ENCODE measurements around the gene ADCY7.
"Not testable (repeated sequence)": the region's sequence is repeated elsewhere in the genome, so short reads cannot be mapped to it uniquely, and the experiment has no call there.

The ADCY7 gene

DNA sequence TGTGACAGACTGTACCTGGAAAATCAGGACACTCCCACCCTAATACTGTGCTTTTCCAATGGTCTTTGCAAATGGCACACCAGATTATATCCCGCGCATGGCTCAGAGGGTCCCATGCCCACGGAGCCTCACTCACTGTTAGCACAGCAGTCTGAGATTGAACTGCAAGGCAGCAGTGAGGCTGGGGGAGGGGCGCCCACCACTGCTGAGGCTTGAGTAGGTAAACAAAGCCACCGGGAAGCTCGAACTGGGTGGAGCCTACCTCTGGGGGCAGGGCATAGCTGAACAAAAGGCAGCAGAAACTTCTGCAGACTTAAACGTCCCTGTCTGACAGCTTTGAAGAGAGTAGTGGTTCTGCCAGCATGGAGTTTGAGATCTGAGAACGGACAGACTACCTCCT lies 77.2 kb downstream of the ADCY7 start:
- DNase-seq: not testable (repeated sequence)

DNA sequence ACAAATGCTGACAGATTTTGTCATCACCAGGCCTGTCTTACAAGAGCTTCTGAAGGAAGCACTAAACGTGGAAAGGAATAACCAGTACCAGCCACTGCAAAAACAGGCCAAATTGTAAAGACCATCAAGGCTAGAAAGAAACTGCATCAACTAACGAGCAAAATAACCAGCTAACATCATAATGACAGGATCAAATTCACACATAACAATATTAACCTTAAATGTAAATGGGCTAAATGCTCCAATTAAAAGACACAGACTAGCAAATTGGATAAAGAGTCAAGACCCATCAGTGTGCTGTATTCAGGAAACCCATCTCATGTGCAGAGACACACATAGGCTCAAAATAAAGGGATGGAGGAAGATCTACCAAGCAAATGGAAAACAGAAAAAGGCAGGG lies 78.9 kb downstream of the ADCY7 start:
- not testable (repeated sequence) for DNase-seq

DNA sequence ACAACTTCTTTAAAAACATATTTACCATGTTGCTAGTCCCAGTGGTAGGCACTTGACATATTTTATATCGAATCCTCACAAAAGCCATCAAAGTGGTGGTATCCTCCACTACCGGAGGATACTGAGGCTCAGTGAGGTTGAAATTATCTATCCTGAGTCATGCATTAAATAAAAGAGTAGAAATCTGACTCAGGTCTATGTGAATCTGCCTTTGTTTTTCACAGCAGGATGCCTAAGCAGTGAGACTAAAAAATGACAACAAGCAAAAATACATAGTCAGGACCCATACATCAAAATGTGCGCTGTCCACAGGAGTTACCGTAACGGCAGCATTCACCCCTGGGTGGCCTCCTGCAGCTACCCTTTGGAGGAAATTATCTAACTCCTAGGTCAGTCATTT lies 84.8 kb downstream of the ADCY7 start:
- DNase-seq: no peak

DNA sequence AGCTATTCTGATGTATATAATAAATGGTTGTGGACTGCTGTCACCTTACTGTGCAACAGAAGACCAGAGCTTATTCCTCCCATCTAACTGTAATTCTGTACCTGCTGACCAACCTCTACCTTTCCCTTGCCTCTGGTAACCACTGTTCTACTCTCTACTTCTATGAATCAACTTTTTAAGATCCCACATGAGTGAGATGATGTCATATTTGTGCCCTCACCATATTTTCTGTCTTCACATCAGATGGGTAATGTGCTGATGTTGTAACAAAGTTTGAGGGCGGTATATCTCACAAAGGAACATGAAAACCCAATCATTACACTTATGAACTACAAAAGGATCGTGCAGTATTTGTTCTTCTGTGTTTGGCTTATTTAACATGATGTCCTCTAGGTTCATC lies 85.6 kb downstream of the ADCY7 start:
- no peak for DNase-seq

DNA sequence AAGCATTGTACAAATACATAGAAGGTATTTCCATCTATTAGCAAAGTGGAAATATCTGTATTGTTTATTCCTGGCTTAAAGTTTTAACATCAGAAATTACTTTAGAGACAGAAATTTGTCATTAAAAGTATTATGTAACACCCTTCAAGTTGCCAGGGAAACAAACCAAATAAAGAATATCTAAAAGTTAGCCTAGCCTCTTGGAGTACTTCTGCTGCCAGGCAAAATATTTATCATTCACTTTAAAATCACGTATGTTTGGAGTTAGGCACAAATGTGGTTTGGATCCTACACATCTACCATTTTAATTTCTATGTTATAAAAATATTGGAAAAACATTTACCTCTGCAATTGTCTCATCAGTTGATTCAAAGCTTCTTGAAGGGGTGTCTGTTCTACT lies 87.7 kb downstream of the ADCY7 start:
- no peak for DNase-seq

DNA sequence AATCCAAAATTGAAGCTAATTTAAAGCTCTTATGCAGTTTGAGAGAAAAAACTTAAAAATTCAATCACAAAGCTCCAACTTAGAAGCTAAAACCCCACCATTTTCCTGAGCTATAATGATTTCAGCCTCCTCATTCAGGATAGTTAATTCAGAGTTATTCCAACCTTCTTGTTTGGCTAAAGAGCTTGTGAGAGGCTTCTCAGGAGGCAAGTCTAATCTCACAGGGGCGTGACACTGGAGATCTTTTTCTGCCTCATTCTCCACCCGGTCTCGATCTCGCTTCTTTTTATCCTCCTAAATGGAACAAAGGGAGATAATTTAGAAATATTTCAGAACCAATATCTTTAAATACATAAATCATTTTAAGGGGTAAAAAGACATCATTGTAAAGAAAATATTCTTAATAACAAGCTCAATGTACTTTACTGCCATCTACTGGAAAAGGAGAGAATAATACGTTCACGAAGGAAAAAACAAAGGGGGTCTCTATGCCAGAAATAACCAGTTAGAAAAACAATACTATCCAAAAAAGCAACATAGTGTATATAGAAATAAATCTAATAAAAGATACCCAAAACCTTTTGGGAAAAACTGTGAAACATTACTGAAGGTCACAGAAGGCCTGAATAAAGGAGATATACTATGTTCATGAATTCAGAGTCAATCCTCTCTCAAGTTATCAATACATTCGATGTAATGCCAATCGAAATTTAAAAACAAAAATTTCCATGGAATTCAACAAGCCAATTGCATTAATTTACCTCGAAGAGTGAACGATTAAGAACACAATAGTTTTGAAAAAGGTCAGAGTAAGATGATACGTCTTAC lies 88.5 kb downstream of the ADCY7 start:
- DNase-seq: no peak

DNA sequence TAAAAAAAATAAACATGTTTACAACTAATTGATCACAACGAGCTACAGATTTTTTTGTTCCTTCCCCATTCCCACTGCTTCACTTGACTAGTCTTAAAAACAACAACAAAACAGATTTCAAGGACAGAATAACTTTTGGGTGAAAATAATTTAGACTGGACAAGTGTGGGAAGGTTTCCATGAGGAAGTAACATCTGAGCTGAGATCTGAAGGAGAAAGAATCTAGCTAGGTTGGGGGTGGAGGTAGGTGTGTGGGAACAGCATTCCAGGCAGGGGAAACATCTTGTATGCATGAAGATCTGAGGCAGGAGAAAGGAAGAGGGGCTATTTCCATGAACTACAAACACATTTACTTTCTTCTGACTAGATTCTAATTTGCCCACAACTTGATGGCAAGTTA lies 93.3 kb downstream of the ADCY7 start:
- DNase-seq: no peak

DNA sequence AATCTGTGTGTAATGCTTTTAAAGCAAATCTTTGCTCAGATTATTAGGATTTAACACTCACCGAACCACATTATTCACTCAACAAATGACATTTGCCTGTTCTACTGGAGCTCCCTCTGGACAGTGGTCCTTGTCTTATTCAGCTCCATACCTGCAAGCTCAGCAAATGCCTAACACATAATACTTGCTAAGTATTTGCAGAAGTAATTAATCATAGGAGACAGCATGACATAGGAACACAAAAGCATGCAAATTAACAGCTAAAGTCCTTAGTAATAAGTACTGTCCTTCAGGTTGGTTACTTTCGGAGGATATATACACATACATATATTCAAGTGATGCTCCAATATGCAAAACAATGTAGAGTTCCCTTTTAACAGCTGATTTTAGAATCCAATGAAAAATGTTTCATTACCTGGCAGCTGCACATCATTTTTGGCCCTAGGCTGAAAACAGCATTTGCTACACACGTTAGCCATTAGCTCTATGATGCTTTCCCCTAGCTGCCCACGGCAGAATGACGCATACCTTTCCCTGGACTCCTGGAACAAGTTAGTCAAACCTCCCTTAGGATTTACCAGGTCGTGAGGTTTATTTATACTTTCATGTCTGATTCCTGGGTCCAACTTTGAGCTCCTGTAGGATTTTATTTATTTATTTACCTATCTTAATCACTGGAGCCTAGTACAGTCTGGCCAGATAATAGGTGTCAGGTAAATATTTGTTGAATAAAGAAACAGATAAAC lies 93.9 kb downstream of the ADCY7 start:
- no peak for DNase-seq

DNA sequence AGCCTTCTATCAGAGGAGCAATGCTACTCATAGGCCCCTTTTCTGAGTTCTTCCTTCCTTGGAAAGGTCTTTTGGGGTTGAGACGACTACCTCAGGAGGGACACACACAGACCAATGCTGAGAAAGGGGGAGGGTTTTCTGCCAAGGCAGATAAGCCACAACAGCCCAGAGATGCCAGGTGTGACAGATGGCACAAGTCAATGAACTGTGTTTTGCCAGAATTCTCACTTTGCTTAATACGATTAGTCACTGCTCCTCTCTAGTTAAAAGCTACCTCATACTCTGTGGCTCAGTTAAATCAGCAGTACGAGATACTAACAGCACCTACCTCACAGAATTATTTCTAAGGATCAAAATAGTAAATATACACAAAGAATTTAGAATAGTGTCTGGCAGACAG lies 94.4 kb downstream of the ADCY7 start:
- no peak for DNase-seq

DNA sequence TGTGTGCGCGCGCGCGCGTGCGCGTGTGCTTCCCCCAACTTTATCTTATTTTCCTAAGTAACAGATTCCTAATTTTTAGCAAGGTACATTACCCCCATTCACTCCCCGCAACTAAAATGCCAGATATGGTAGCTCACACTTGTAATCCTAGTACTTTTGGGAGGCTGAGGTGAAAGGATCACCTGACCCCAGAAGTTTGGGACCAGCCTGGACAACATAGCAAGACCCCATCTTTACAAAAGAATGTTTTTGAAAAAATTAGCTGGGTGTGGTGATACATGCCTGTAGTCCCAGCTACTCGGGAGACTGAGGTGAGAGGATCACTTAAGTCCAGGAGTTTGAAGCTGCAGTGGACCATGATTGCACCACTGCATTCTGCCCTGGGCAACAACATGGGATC lies 97.3 kb downstream of the ADCY7 start:
- no peak for DNase-seq

DNA sequence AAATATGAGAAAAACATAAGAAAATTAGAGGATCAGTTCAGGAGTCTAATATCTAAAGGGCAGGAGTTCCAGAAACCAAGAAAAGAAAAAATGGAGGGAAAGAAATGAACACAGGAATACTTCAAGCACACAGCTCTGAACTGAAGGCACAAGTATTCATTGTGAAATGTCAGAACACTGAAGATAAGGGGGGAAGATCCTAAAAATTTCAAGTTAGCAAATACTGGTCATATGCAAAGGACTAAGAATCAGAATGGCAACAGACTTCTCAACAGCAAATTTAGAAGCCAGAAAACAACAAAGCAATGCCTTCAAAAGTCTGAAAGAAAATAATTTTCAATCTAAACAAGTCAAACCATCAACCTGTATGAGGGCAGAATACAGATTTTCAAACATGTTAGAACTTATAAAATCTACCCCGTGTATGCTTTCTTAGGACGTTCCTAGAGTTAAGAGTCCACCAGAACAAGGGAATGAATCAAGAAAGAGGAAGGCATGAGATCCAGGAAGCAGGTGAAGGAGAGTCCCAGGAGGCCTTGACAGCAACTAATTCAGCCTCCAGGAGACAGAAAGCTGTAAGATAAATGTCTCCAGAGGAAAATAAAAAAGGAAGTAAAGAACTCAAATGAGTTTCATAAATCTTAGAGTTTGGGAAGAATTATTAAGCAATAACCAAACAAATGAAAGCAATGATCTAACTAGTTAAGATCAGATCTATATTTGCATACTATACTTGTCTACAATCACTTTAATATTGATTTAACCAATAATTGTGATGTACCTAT lies 99.6 kb downstream of the ADCY7 start:
- no peak for DNase-seq
